GM12878 (cell line): ENCODE data around the gene HMGN4. TPM values are rescaled to one million over a fixed set of nuclear protein-coding genes. Genes with fewer than 3 reads are reported as not detected.

ENCODE experiments used
- BRCA1 ChIP-seq: IDR thresholded peaks from 2 replicates; pipeline ENCODE4 v1.6.1; 2011; ENCODE audit warnings: low read depth, low read length, improper control_type of control experiment
- CEBPZ ChIP-seq: fragments of 150-350 bp; IDR thresholded peaks from 2 replicates; pipeline ENCODE4 v1.6.1; 2016; ENCODE audit warnings: low read depth, low read length
- CREB1 ChIP-seq: IDR thresholded peaks from 2 replicates; pipeline ENCODE4 v1.6.1; 2012; ENCODE audit warnings: low read depth, mild to moderate bottlenecking, inconsistent platforms
- NFYB ChIP-seq: IDR thresholded peaks from 2 replicates; pipeline ENCODE4 v1.6.1; 2011; ENCODE audit warnings: low read depth, mild to moderate bottlenecking, low read length, improper control_type of control experiment, moderate library complexity; ENCODE audit not compliant: insufficient read depth
- NR2C2 ChIP-seq: IDR thresholded peaks from 2 replicates; pipeline ENCODE4 v1.6.1; 2011; ENCODE audit warnings: borderline replicate concordance, low read depth; ENCODE audit not compliant: control insufficient read depth, insufficient read length
- RCOR1 ChIP-seq: conservative IDR thresholded peaks from 2 replicates; pipeline ENCODE4 v1.6.1; 2012; ENCODE audit warnings: low read depth, low read length, improper control_type of control experiment
- RELA ChIP-seq: fragments of 450-650 bp; IDR thresholded peaks from 2 replicates; pipeline ENCODE4 v1.8.0; 2014; ENCODE audit warnings: borderline replicate concordance; ENCODE audit not compliant: partially characterized antibody
- RUNX3 ChIP-seq: IDR thresholded peaks from 2 replicates; pipeline ENCODE4 v1.6.1; 2012; ENCODE audit warnings: low read length, inconsistent platforms
- SIX5 ChIP-seq: IDR thresholded peaks from 2 replicates; pipeline ENCODE4 v1.6.1; 2011; ENCODE audit warnings: mild to moderate bottlenecking, low read depth, low read length, moderate library complexity; ENCODE audit not compliant: severe bottlenecking
- SMC3 ChIP-seq: IDR thresholded peaks from 2 replicates; pipeline ENCODE4 v1.6.1; 2011; ENCODE audit warnings: low read length, improper control_type of control experiment, borderline replicate concordance
- SRF ChIP-seq, 2 experiments: IDR thresholded peaks; 2 replicates each; pipeline ENCODE4 v1.6.1; 2011; ENCODE audit warnings: low read depth in 2 of 2, low read length in 2 of 2, mild to moderate bottlenecking in 1 of 2, moderate library complexity in 1 of 2
- ZBTB11 ChIP-seq: fragments of 450-650 bp; formaldehyde crosslinking; IDR thresholded peaks from 2 replicates; pipeline ENCODE4 v1.5.0; 2022; ENCODE audit warnings: mild to moderate bottlenecking, missing genetic modification characterization
- polyA plus RNA-seq, 11 experiments: library from polyadenylated mRNA; depleted of rRNA in 4 of 11; unstranded in 6 of 11; stranded (reverse) in 5 of 11; fragments of >200 nt; fragmentation: Nextera tagmentation in 4 of 11; fragmentation: Illumina TruSeq in 1 of 11; extraction: Ambion mirVana in 4 of 11; extraction: Trizol in 1 of 11; gene quantifications; 1 replicate in 1 of 11; 2 replicates in 10 of 11; pipeline versions ENCODE4 v1.2.1 to v1.2.3, GENCODE V29; 2011 to 2016; ENCODE audit warnings: inconsistent platforms in 2 of 11, missing spikeins in 2 of 11, low read depth in 1 of 11
- total RNA-seq, 4 experiments: library from RNA; depleted of rRNA in 3 of 4; stranded (reverse); fragments of >200 nt in 3 of 4; fragmentation: Illumina TruSeq in 1 of 4; extraction: Trizol in 1 of 4; gene quantifications; 2 replicates each; pipeline versions ENCODE4 v1.2.1 to v1.2.3, GENCODE V29; 2013 to 2021
- TF ChIP-seq, protein P1 (sequence below): fragments of 450-650 bp; conservative IDR thresholded peaks from 2 replicates; pipeline ENCODE4 v1.6.1; 2017; ENCODE audit warnings: mild to moderate bottlenecking, moderate library complexity
- TF ChIP-seq, protein P2 (sequence below): fragments of 450-650 bp; IDR thresholded peaks from 2 replicates; pipeline ENCODE4 v1.6.1; 2017; ENCODE audit warnings: mild to moderate bottlenecking, moderate library complexity

The HMGN4 gene
- total and polyA plus RNA-seq, 10 of the 15 experiments (the other 5 are each of a cell fraction or from before 2014, with no cell fraction given), result 26.7 to 99.1 (median 76.7) TPM

GRCh38 chr6:26537846-26538571, at the start of gene HMGN4 (continued):
- no peak for TF ChIP-seq ZBTB11 (CRISPR knock-in tag)
- peak; percentile 57 for TF ChIP-seq CREB1
- TF ChIP-seq BRCA1, result no peak
- TF ChIP-seq RUNX3, result peak; percentile 87
- TF ChIP-seq SIX5, result peak; percentile 19
- TF ChIP-seq RELA, result peak; percentile 81
- no peak for TF ChIP-seq SMC3
- TF ChIP-seq, protein P1, sequence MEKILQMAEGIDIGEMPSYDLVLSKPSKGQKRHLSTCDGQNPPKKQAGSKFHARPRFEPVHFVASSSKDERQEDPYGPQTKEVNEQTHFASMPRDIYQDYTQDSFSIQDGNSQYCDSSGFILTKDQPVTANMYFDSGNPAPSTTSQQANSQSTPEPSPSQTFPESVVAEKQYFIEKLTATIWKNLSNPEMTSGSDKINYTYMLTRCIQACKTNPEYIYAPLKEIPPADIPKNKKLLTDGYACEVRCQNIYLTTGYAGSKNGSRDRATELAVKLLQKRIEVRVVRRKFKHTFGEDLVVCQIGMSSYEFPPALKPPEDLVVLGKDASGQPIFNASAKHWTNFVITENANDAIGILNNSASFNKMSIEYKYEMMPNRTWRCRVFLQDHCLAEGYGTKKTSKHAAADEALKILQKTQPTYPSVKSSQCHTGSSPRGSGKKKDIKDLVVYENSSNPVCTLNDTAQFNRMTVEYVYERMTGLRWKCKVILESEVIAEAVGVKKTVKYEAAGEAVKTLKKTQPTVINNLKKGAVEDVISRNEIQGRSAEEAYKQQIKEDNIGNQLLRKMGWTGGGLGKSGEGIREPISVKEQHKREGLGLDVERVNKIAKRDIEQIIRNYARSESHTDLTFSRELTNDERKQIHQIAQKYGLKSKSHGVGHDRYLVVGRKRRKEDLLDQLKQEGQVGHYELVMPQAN, result peak; percentile 71; the same call in 1 of the 2 replicates
- TF ChIP-seq, protein P2, sequence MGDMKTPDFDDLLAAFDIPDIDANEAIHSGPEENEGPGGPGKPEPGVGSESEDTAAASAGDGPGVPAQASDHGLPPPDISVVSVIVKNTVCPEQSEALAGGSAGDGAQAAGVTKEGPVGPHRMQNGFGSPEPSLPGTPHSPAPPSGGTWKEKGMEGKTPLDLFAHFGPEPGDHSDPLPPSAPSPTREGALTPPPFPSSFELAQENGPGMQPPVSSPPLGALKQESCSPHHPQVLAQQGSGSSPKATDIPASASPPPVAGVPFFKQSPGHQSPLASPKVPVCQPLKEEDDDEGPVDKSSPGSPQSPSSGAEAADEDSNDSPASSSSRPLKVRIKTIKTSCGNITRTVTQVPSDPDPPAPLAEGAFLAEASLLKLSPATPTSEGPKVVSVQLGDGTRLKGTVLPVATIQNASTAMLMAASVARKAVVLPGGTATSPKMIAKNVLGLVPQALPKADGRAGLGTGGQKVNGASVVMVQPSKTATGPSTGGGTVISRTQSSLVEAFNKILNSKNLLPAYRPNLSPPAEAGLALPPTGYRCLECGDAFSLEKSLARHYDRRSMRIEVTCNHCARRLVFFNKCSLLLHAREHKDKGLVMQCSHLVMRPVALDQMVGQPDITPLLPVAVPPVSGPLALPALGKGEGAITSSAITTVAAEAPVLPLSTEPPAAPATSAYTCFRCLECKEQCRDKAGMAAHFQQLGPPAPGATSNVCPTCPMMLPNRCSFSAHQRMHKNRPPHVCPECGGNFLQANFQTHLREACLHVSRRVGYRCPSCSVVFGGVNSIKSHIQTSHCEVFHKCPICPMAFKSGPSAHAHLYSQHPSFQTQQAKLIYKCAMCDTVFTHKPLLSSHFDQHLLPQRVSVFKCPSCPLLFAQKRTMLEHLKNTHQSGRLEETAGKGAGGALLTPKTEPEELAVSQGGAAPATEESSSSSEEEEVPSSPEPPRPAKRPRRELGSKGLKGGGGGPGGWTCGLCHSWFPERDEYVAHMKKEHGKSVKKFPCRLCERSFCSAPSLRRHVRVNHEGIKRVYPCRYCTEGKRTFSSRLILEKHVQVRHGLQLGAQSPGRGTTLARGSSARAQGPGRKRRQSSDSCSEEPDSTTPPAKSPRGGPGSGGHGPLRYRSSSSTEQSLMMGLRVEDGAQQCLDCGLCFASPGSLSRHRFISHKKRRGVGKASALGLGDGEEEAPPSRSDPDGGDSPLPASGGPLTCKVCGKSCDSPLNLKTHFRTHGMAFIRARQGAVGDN, result peak; percentile 27
- TF ChIP-seq NFYB, result no peak
- TF ChIP-seq CEBPZ, result no peak
- 0 out of 2 replicates have a peak, but pooled peaks have one; percentile 54 for TF ChIP-seq RCOR1
- TF ChIP-seq NR2C2, result no peak
- TF ChIP-seq SRF (IDR thresholded peaks at IDR 0.05; ENCODE audit: low read depth in 2 of 2, low read length in 2 of 2), result no peak
